Head of caudate nucleus (tissue), 42 donors: Measurements from ENCODE around the gene CRHBP.
"Not testable (repeated sequence)": the region's sequence is repeated elsewhere in the genome, so short reads cannot be mapped to it uniquely, and the experiment has no call there.

Experiments used
- DNase-seq, 42 donors: peaks; one replicate each; pipeline versions ENCODE4 v3.0.0 to v3.0.0-alpha.2; 2020 to 2021; ENCODE audit warnings: mixed read lengths in 7 of 42
- intact Hi-C: fragments of 100-400 bp; cut with DNase I; formaldehyde crosslinking; loops from one replicate; pipeline ENCODE4 v1.15.0; 2022

CRHBP gene

DNA sequence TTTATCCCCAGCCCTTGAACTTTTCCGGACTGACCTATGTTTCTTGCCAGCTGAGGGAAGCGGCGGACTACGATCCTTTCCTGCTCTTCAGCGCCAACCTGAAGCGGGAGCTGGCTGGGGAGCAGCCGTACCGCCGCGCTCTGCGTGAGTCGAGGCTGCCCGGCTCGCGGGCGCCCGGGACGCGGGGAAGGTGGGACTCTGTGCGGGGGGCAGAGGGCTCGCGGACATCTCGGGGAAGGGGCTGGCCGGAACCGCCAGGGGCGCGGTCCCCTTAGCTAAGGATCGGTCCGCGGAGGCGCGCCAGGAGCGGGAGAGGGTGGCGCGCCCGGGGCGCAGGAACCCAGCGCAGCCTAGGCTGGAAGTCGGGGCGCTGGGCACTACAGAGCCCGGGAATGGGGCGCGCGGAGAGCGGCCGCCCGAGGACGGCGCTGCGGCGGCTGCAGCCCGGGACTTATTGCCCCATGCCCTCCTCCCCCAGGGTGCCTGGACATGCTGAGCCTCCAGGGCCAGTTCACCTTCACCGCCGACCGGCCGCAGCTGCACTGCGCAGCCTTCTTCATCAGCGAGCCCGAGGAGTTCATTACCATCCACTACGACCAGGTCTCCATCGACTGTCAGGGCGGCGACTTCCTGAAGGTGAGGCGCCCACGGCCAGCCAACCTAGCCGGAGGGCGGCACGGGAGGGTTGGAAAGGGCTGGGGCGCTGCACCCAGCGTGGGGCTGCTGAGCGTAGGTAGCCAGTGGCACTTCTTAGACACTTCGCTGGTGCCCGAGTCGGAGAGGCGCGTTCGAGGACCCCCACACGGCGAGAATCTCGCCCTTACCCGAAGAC lies 922 bp downstream of the CRHBP start:
- intact Hi-C loops = no loop called here

DNA sequence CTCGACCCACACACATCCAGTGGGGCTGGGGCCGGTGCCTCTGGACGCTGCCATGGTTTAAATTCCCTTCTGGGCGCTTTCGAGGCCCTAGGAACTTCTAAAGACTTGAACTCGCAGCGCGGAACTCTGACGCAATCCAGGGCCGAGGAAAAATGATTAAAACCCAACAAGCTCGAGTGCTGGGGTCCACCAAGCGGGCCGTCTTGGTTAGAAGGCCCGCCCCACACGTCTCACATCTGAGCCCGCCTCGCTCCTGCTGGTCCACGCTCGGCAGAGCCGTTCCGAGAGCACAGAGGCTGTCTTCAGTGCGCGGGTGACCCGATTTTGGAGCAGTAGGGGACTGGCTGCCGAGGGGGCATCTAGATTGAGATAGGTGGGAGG lies 1.5 kb downstream of the CRHBP start:
- intact Hi-C loops = no loop called here
- DNase-seq = peak in 1 of 42 donors; percentile 7

More for the DNA sequence above, 922 bp downstream of the CRHBP start:
- peak in 28 of 42 donors; percentile 15 to 66 (median 32) for DNase-seq

DNA sequence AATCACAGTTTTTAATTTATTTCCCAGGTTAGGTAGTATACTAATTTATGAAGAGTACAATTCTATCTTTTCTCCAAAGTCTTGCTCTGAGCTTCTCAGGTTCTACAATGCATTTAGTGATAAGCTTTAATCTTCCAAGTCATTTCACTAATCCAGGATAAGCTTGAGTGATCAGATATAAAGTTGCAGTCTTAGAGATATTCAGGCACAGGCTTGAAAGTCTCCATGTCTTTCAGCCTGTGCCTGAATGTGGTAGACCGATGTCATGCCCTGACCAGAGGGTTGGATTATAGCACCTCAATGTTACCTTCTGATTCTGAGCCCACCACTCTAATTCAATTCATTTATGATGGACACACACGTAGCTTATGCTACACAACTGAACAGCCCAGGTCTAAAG lies 3.2 kb downstream of the CRHBP start:
- DNase-seq = no peak
- intact Hi-C loops = no loop called here

DNA sequence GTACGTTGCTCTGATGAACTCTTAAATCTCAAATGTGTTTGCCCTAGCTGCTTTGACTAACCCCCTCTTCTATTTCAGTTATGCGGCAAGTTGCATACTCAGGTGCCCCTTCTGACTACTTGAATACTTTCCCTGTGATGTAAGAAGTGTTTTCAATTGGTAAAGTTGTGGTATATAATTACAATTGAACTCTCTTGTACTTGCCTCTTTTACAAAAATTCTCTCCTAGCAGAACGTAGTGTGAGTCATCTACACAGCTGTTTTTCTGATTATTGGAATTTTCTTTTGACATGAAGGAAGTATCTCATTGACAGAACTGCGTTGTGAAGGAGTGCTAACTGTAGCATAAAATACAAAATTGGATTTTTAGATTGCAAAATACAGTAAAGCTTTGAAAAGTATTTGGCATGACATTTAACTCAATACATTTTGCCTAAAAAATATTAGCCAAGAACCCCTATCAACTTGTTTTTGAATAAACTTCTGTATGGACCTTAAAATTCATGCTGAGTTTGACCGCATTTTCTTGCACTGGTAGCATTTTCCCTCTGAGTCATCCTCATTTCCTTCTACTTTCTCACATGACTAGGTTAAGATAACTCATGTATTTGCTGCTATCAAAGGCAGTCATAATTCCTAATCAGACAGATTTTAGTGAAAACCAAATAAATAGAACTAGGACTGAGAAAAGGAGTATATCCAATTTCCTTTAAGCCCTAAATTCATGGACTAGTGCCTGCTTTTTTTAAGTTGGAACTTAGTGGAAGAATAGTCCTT lies 6.3 kb downstream of the CRHBP start:
- intact Hi-C loops = no loop called here
- DNase-seq = no peak

DNA sequence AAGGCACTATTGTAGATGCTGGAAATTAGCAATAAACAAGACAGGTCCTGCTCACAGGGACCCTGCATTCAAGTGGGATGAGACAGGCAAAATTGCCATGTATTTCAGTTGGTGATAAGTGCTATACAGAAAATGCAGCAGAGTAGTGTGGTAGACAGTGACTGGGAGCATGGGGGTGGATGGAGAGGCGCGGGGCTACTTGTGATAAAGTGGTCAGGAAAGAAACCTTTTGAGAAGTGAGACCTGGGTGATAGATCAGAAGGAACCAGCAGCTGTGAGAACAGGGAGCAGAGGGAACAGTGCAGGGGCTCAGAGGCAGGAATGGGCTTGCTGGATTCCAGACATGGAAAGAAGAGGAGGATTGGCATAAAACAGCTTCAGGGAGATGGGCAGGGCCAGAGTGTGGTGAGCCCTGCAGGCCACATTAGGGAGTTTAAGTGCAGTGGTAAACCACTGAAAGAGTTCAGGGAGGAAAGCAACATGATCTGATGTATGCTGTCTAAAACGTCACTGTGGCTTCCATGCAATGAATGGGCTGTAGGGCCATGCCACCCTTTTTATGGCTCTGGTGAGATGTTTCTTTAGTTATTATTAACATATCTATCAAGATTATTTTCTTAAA lies 7.3 kb downstream of the CRHBP start:
- DNase-seq = no peak
- intact Hi-C loops = no loop called here

DNA sequence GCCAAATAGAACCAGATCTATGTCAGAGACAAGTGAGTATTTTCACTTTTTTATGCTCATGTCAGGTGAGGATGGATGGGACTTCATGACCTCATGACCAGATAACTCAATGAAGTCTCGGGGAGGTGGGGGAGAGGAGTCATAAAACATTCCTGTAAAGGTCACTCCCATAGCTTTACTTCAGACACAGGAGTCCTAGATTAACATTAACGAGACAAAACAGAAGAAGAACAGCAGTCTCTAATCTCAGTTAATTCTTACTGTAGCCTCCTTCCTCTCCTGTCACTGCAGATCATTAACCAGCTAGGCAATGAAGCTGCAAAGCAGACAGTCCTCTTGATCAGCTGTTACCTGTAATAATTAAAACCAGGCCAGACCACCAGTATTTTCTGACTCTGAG lies 11.2 kb downstream of the CRHBP start:
- intact Hi-C loops = no loop called here
- DNase-seq = no peak

DNA sequence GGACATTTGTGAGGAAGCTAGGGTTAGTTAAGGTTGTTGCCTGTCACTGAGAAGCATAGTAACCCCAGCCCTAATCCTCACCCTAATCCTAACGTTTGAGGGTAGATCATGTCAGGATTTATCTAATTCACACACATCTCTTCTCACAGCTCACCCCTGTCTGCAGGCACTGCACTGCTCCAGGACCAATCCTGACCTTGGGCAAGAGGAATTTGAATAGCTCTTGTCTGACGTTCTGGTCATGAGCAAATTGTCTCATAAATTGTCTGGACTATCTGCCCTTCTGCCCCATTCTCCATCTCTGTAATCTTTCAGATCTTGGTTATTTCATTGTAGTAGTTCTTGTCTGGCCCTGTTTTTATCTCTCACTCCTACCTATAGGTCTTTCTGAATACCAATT lies 18.7 kb downstream of the CRHBP start:
- no peak for DNase-seq
- intact Hi-C loops = no loop called here

DNA sequence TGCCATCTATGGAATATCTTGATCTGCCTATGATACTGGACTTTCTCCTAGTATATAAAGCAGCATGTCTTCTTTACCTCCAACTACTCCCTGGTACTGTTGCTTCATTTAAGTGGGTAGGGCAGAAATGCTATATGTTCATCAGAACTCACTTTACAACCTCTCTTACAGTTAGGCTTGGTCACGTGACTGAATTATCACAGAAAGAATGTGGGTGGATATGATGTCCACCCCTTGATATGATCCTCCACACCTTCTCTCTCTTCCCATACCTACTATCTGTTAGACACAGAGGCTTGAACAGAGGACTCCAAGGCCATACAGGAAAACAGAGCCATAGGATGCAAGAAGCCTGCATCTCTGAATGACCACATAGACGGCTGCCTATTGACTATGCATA lies 19.8 kb downstream of the CRHBP start:
- DNase-seq = no peak
- intact Hi-C loops = no loop called here

DNA sequence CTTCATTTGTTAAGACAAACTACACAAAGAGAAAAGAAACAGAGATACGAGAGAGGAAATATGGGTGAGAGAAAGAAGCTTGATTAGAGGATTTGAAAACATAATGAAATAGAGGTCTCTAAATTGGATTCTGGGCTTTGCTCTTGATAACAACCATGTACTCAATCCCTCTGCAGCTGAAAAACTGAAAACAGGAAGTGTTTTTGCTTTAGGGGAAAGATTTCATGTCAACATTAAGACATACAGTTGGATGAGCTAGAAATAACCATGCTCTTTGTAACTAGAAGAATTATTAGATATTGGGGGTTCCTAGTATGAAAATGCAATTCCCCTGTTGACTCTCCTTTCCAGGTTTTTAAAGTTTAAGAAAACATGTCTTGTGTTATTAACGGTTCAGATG lies 21.9 kb downstream of the CRHBP start:
- intact Hi-C loops = no loop called here

DNA sequence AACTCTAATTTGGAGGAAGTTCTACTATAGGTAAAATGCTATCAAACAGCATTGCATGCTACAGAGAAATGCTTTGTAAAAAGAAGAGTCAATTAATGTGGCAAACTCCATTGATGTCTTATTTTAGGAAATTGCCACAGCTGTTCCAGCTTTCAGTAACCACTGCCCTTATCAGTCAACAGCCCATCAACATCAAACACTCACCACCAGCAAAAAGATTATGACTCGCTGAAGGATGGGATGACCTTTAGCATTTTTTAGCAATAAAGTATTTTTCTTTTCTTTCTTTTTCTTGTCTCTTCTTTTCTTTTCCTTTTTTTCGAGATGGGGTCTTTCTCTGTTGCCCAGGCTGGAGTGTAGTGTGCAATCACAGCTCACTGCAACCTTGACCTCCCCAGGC lies 26.0 kb downstream of the CRHBP start:
- no peak for DNase-seq
- intact Hi-C loops = no loop called here

More for the DNA sequence above, 21.9 kb downstream of the CRHBP start:
- no peak for DNase-seq

DNA sequence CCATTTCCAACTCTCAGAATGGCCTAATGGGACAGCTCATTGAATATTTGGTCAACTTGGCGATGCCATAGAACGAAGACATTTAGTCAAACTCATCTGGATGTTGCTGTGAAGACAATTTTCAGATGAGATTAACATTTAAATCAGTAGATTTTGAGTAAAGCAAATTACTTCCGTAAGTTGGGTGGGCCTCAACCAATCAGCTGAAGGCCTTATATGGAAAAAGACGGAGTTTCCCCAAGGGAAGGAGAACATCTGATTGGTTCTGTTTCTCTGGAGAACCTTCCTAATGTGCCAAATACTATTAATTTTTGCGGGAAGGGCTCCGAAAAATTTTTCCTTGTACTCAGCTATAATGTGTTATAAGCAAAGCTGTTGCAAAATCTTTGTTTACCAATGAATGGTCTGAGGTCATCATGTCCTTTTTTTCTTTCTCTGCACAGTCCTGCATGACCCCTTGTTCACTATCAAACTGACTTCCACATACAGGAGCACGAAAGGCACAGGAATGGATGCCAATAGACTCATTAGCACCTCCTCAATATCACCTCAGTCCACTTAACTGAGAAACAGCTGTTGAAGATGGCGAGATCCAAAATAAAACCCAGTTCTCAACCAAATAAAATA lies 27.8 kb downstream of the CRHBP start:
- intact Hi-C loops = no loop called here
- DNase-seq = no peak

DNA sequence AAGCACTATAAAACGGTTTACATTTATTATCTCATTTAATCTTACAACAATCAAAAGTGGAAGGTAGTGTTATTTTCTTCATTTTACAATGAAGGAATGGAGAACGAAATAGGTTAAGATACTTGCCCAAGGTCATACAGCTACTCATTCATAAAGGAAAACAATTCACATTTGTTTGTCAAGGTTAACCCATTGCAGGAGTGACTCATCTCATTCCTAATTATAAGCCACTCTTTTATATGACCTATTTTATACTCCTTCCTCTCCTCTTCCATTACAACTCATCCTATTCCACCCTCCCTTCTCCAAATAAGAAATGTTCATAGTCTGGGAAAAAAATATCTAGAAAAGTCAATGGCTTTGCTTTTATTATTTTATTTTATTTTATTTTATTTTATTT lies 29.6 kb downstream of the CRHBP start:
- intact Hi-C loops = no loop called here
- no peak for DNase-seq

DNA sequence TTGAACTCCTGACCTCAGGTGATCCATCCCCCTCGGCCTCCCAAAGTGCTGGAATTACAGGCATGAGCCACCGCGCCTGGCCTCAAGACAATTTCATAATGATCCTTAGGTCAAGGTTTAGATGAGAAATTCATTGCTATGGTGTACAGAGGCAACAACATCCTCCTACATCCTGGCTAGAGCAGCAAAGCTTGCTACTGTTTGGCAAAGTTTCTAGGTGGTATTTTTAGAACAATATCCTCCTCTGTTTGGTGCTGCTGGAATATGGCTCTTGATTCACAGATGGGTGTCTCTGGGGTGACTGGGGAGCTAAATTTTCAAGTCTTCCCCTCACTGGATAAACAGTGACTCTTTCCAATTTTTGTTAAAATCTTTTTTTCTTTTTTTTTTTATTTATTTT lies 30.6 kb downstream of the CRHBP start:
- DNase-seq = peak in 11 of 42 donors; percentile 2 to 49 (median 12)
- intact Hi-C loops = no loop called here

DNA sequence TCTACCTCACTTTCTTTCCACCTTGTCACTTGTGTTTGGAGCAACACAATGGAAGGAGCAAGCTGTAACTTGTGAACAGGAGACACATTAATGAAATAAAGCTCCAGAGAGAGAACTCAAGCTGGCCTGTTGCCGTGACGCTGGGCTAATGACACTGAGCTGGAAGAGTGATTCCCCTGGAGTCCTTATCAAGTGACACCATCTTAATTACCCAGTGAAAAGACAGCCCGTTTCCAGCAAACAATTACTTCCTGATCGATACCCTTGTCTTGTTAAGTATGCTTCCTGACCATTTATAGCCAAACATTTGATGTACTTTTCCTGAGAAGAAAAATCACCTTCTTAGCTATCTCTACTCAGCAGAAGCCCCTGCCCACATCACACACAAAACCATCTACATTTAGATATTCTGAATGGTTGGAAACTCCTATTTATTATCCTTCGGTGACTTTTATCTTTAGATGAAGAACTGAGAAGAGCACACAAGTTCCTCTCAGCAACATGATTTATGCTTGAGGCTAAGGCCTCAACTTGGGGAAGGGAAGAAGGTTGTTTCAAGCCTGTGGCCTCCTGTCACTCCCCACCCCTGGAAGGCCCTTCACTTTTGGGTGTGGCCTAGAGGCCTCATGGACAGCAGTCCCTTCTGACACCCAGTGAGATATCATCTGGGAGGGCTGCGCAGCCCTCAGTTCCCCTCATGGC lies 34.1 kb downstream of the CRHBP start:
- DNase-seq = no peak
- intact Hi-C loops = no loop called here

DNA sequence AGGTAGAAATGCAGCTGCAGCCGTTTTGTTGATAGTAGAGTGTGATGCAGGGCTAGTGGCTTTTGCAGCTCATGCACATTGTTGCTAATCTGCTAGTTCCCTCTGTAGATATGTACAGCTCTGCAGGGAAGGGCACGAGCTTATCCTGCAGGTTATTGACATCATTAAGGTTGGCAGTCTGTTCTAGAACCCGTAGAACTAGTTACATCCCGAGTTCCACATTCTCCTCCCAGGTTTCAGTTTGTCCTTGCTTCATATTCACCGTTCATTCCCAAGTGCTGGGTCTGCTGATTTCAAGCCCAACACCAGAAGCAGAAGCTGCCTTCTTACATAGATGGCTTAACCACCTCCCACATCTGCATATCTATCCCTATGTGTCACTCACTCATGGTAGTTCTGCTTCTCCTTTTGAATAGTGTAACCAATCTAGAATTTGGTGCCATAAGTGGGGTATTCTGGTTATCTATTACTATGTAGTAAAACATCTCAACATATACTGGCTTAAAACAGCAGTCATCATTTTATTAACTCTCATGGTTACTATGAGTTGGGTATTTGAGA lies 38.1 kb downstream of the CRHBP start:
- DNase-seq = no peak
- intact Hi-C loops = no loop called here

DNA sequence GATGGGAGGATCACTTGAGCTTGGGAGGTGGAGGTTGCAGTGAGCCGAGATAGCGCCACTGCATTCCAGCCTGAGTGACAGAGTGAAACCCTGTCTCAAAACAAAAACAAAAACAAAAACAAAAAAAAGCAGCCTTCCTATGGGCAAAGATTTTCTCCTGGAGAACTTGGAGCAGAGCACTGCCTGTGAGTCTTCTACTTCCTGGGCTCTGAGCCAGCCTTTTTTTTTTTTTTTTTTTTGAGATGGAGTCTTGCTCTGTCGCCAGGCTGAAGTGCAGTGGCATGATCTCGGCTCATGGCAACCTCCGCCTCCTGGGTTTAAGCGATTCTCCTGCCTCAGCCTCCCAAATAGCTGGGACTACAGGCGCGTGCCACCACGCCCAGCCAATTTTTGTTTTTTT lies 40.6 kb downstream of the CRHBP start:
- intact Hi-C loops = not testable (repeated sequence)

DNA sequence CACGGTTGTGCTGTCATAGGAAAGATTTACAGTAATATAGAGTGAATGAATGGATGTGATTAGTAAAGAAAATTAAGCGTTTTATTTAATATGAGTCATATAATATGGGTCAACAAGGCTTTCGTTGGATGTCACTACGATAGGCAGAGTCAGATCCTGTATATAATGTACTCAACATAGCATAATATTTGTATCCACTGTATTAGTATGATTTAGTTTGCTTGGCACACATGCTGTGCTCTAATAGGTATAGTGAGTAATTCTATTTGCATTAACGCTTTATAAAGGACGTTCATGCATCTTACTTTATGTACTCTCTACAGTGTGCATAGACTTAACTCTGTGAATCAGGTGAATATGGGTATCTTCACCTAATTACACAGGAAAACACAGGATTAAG lies 41.5 kb downstream of the CRHBP start:
- DNase-seq = no peak
- intact Hi-C loops = no loop called here

More for the DNA sequence above, 40.6 kb downstream of the CRHBP start:
- DNase-seq = not testable (repeated sequence)

DNA sequence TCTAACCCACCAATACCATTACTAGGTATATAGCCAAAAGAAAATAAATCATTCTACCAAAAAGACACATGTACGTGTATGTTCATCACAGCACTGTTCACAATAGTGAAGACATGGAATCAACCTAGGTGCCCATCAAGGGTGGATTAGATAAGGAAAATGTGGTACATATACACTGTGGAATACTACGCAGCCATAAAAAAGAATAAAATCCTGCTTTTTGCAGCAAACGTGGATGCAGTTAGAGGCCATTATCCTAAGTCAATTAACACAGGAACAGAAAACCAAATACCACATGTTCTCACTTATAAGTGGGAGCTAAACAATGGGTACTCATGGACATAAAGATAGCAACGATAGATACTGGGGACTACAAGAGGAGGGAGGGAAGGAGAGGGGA lies 45.4 kb downstream of the CRHBP start:
- DNase-seq, intact Hi-C loops: not testable (repeated sequence)

DNA sequence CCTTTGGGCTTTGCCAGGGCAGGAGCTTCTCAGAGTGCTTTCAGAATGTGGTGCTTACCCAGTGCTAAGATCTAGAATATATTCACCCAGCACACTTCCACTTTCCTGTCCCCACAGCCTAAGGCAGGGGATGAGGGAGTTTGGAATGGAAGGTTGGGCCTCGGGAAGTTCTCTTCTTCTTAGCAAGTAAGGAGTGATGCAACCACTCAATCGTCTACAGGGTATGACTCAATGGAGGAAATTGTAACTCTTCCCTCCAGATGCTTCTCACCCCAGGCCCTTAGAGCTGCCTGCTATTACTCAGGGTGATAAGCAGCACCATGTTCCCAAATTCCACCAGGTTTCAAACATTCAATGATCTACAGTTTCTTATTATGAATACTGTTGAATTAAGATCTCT lies 46.6 kb downstream of the CRHBP start:
- no peak for DNase-seq
- intact Hi-C loops = no loop called here
